Transverse colon (tissue), 4 donors: Measurements from ENCODE around the gene TRIM45.

Experiments
- POLR2A ChIP-seq: fragments of 450-650 bp; IDR thresholded peaks from one replicate; pipeline ENCODE4 v1.6.1; 2016; ENCODE audit warnings: antibody characterized with exemption, mild to moderate bottlenecking, moderate library complexity
- POLR2AphosphoS5 ChIP-seq, 3 donors: sonication (generic); formaldehyde crosslinking; IDR thresholded peaks; one replicate each; pipeline ENCODE4 v1.6.1; 2016; ENCODE audit warnings: antibody characterized with exemption in 3 of 3
- TF ChIP-seq, protein P1 (sequence below), 5 experiments: fragments of 200-600 bp in 3 of 5; fragments of 450-650 bp in 2 of 5; sonication (generic) in 3 of 5; IDR thresholded peaks; 1 replicate in 2 of 5; 2 replicates in 3 of 5; pipeline ENCODE4 v1.5.1; 2016 to 2017; ENCODE audit warnings: antibody characterized with exemption in 5 of 5, inconsistent platforms in 3 of 5, mild to moderate bottlenecking in 2 of 5, moderate library complexity in 1 of 5

DNA sequence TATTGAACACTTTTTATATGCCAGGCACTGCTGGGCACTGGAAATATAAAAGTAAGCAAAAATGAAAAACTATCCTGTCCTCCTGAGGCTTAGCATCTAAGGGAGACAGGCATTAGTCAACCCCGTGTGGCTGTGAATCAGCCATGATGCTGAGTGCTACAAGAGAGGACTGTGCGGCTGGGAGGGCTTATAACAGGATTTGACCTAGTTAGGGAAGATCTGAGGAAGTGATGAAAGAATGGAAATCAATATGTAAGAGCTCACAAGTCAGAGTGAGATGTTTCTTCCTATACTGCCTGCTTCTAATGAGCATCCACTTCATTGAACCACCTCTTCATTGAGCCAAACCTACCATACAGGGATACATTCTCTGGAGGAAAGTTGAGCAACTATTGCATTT lies 15.1 kb downstream of the TRIM45 start:
- no peak for TF ChIP-seq POLR2A
- TF ChIP-seq, protein P1, sequence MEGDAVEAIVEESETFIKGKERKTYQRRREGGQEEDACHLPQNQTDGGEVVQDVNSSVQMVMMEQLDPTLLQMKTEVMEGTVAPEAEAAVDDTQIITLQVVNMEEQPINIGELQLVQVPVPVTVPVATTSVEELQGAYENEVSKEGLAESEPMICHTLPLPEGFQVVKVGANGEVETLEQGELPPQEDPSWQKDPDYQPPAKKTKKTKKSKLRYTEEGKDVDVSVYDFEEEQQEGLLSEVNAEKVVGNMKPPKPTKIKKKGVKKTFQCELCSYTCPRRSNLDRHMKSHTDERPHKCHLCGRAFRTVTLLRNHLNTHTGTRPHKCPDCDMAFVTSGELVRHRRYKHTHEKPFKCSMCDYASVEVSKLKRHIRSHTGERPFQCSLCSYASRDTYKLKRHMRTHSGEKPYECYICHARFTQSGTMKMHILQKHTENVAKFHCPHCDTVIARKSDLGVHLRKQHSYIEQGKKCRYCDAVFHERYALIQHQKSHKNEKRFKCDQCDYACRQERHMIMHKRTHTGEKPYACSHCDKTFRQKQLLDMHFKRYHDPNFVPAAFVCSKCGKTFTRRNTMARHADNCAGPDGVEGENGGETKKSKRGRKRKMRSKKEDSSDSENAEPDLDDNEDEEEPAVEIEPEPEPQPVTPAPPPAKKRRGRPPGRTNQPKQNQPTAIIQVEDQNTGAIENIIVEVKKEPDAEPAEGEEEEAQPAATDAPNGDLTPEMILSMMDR (IDR thresholded peaks at IDR 0.05), result no peak
- no peak for TF ChIP-seq POLR2AphosphoS5 (IDR thresholded peaks at IDR 0.05)
